Choroid plexus epithelial cell (primary cell): ENCODE results near the gene ZDHHC5.

Experiments used
- DNase-seq: peaks from one replicate; pipeline ENCODE4 v3.0.0-alpha.2; 2010; ENCODE audit warnings: low read depth
- H3K4me3 ChIP-seq: 2 replicates; pipeline ENCODE4 v1.5.1; 2011; ENCODE audit warnings: low read depth, mild to moderate bottlenecking, control low read depth, low read length, moderate library complexity
- CTCF ChIP-seq: conservative IDR thresholded peaks from 2 replicates; pipeline ENCODE4 v1.5.1; 2011; ENCODE audit warnings: low read depth, mild to moderate bottlenecking, control low read depth, inconsistent platforms, low read length, moderate library complexity

ZDHHC5 gene

GRCh38 chr11:57638005-57638781 is 29.7 kb upstream of the ZDHHC5 start:
- H3K4me3 ChIP-seq: peak overlapping the region; percentile 94
- DNase-seq: peak; percentile 87
- no peak for TF ChIP-seq CTCF

GRCh38 chr11:57638811-57639320 is 29.0 kb upstream of the ZDHHC5 start:
- no peak for DNase-seq
- peak overlapping the region; percentile 94 for H3K4me3 ChIP-seq
- no peak for TF ChIP-seq CTCF

- peak; percentile 89 for DNase-seq
- H3K4me3 ChIP-seq: peak overlapping the region; percentile 94
- TF ChIP-seq CTCF: no peak
Measured at GRCh38 chr11:57639321-57640067, 28.4 kb upstream of the ZDHHC5 start.

- peak overlapping the region; percentile 94 for H3K4me3 ChIP-seq
- no peak for TF ChIP-seq CTCF
- DNase-seq: no peak
Measured at GRCh38 chr11:57640068-57640800, 27.7 kb upstream of the ZDHHC5 start.

- TF ChIP-seq CTCF: peak; percentile 79
- peak; percentile 87 for DNase-seq
- no peak overlapping the region for H3K4me3 ChIP-seq
Measured at GRCh38 chr11:57641011-57641807, 26.7 kb upstream of the ZDHHC5 start.

- TF ChIP-seq CTCF: peak; percentile 19
- DNase-seq: no peak
- H3K4me3 ChIP-seq: no peak overlapping the region
Measured at GRCh38 chr11:57643802-57644201, 24.1 kb upstream of the ZDHHC5 start.
